NCI-H748 (cell line): Measurements from ENCODE around the gene RXFP1.

Experiments used
- DNase-seq: peaks from one replicate; lab custom pipeline; 2025; ENCODE audit not compliant: unreplicated experiment; lab: John Stamatoyannopoulos, UW

Gene RXFP1

DNA sequence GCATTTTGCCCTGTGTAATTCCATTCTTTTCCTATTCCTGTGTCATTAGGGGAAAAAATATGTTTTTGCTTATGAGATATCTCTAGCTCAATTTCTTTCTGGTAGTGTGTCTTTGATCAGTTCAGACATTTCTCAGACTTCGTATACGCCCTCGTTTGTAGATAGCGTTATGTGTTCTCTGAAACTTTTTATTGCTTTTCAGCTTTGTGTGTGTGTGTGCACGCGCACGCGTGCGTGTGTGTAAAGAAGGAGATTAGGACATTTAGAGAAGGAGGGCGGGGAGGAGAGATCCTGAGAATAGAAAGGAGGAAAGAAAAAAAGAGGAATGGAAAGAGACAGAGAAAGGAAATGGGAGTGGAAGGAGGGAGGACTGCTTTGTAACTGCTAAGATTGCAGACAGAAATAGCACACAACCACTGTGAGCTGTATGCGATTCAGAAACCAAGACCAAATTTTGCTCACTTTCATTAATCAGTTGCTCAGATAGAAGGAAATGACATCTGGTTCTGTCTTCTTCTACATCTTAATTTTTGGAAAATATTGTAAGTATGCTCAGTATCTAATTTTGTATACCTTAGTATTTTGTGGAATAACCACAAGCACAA is at the start of gene RXFP1:
Gene RXFP1 (plus strand): TSS at position 399 of the 605 bp plus-strand sequence. CDS start 95 bp downstream, at position 494.
- DNase-seq: no peak

DNA sequence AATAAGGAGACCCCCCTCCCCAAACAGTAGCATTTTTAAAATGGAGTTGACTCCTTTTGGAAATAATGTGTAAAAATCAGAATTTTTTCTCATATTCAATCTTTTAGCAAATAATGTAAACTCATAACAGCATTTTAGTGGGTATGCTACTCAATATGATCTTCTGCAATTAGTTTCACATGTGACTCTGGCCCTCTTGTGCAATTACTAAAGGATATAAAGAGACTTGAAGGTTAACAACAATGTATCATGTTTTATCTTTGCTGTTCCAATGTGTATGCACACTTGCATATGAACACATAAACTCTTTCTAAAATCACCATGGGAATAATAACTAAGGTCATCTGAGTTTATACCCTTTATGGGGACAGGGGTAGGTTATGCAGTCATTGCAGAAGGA is 39.9 kb upstream of the RXFP1 start:
- no peak for DNase-seq

DNA sequence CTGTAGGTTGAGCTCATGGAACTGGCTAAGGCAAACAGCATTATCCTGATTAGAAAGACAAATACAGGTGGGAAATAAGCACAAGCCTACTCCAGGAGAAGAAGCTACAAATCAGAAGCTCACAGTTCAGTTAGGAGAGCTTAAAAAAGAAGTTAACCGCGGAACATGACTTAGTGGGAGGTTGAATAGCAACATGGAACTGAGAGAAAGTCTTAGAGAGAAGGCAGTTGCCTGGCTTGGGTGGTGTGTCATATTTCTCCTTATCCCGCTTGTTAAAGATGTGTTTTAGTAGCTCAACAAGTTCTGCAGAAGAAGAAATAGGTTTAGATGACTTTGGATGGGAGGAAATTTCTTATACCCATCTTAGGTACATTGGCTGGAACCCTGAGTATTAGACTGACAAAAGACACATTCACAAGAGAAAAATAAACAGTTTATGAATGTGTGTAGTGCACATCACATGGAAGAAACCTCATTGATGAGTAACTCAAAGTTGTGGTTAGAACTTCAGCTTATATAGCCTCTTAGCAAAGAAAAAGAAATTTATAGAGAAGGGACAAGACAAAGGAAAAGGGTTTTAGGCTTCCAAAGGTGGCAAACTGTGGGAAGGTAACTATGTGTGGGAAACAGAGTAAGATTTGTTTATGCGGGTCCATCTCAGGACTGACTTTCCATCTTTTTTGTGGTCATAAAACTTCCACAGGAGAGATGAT is 37.4 kb upstream of the RXFP1 start:
- DNase-seq: no peak

DNA sequence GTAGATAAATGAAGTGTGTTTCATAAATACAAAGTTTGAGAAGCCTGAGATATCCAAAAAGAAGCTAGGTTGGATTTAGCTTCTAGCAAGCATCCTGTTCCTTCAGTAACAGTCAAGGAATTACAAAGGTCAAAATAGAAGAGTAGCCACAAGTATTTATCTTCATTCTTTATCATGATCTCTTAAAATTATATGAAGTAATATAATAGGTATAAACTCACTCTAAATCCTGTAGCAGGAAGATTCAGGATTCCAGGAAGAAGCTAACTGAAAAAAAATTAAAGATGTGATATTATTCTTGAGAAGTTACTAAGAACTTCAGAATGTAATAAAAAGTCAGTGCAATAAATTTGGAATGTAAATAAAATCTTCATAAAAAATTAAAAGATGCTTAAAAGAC is 31.1 kb upstream of the RXFP1 start:
- no peak for DNase-seq

DNA sequence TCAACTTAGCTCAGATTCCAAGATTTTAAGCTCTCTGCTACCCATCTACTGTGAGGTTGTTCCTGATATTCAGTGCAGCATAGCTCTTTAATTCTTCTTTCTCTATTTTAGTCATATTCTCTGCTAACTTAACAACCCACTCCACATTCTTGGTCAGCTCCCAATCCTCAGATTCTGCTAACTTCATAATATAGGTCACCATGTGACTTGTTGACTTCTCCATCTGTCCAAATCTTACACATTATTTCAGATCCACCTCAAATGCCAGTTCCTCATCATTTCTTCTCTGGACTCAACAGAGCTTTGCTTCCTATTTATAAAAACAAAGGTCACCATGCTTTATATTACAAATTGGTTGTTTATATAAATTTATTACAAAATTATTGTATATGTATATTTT is 29.3 kb upstream of the RXFP1 start:
- no peak for DNase-seq

DNA sequence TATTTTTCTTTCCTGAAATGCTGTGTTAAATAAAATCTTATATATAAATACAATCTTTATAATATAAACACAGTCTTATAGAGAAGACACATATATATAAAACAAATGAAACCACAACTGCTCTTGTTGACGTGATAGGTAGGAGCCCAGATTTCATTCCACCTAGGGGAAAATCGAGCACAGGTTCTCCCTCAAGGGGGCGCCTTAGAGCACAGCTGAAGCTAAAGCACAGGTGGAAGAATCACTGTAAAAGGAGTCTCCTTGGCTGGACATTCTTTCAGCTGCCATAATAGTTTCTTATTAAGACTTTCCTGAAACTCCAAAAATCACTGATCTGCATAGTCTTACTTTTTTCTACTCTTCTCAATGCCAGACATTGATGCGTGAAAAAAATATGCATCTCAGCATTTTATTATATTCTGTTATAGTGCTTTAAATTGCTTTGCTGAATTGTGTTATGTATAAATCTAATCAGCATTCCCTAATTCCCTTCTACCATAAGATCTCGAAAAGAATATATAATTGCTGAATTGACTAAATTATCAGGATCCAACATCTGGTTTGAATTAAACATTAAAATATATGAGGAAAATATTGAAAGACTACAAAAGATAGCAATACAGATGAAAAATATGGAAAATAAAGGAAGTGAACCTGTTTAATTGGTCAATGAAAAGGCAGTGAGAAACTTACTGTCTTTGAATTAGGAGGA is 25.5 kb upstream of the RXFP1 start:
- peak; percentile 26 for DNase-seq

DNA sequence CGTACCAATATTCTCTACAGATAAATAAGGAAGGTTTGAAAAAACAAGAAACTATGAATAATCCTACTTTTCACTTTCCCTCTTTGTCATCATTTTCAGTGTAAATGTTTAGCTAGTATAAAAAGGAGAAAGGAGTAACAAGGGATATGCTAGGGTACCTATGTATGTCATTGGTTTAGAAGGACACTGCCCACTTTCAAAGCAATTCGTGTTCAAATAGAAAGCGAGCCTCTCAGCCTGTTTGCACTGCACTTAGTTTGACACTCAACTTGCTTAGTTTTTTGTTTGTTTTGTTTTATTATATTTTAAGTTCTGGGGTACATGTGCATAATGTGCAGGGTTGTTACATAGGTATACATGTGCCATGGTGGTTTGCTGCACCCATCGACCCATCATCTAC is 21.6 kb upstream of the RXFP1 start:
- DNase-seq: peak; percentile 4

DNA sequence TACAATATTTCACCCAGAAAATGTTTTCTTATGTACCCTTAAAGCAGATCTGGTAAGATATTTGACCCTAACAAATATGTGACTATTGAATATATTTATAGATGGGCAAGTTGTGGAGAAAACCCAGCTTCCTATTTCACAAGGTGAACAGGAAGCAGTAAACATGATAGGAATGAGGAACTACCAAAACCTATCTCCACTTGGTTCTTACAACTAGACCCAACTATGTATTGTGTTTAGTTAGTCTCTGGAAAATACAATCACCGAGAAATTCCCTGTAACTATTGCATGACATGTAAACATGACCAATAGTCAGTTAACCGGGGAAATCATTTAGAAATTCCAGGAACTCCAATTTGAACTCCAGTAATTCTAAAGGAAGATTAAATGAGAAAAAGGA is 8.4 kb upstream of the RXFP1 start:
- no peak for DNase-seq

DNA sequence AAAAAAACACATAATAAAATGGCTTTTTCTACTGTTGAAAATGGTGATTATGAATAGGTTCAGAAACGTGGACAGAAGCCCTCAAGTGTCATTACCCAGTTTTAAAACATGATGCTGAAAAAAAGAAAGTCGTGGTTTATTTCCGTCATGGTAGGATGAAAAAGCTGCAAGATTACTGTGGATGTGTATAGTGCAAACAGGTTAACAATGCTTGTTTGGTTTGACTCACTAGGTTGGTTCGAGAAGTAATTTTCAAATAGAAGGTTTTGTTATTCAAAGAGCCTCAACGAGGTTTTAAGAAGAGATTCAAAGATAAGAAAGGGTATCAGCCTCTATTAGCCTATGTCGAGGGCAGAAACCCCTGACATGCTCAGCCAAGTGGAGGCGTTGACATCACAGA is 2.5 kb upstream of the RXFP1 start:
- no peak for DNase-seq

DNA sequence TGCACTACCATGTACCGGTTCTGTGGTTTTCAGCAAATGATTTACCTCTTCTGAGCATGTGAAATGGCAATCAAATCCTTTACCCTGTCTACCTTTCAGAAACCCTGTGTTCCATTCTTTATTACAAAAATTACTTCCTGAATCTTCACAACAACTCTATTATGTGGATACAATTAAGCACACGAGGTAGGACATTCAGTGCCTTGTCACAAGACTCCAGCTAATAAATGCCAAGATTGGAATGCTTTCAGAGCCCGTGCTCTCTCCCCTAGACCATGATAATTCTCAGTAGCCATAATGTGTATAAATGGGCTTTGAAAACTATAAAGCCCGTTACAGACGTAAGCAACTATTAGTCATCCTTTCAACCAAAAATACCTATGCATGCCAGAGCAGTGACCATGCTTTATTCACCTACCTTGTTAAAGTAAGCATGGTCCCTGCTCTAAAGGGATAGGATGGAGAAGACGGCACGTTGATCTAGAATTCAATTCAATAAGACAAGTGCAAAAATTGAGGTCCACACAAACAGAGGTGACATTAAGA is 2.4 kb downstream of the RXFP1 start:
- no peak for DNase-seq

DNA sequence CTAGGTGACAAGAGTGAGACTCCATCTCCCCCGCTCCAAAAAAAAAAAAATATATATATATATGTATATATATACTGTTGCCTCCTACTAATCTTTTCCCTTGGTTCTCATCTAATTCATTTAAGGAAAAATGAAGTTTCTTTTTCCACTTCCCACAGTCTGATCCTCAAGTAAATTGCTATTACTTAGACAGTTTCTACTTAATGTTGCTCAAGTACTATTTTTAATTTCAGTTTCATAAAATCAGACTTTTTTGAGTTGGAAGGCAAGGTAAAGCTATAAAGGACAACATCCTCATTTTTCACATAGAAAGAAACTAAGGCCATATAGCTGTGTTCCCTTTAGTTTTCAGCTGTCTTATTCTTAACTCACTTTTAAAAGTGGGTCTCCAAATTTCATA is 5.8 kb downstream of the RXFP1 start:
- DNase-seq: no peak

DNA sequence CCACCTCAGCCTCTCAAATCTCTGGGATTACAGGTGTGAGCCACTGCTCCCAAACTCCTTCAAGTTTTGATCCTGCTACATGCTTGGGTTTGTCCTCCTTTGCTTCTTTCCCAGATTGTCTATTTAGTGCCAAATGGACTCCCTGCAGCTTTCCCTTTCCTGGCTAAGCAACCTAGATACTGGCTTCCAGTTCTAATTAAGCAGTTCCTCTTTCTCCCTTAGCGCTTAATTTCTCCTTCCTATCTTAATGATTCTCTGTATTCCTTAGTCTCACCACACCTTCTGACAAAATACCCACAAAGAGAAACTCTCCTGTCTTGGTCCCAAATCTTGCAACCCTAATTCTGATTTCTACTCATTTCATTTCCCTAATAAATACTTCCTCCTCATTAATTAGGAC is 7.8 kb downstream of the RXFP1 start:
- no peak for DNase-seq

DNA sequence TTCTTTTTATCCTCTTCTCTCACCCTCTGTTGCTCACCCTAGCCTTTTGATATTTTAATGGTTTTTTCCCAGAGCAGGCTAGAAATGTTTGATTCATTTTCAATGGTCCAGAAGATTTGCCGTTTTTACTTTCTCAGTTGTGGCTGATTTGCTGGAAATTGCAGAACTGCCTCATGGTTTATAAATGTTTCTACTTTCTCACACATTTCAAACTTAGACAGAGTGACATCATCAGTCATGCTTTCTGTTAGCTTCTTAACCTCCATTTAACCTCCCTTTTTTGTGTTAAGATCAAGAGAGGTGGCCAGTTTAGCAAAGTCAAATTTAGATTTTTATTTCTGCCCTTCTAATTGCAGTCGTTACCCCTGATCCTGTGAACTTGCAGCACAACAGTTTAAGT is 8.7 kb downstream of the RXFP1 start:
- DNase-seq: no peak

DNA sequence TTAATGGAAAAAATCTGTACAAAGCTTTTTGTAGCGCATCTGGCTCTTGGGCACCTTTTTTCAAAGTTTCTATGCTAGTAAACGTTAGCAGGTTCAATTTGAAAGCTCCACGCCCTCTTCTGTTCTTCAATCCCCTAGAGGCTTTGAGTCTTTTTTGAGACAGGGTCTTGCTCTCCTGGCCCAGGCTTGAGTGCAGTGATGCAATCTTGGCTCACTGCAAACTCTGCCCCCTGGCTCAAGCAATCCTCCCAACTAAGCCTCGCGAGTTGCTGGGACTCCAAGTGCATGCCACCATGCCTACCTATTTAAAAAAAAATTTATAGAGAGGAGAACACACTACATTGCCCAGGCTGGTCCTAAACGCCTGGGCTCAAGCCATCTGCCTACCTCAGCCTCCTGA is 9.2 kb downstream of the RXFP1 start:
- DNase-seq: no peak

DNA sequence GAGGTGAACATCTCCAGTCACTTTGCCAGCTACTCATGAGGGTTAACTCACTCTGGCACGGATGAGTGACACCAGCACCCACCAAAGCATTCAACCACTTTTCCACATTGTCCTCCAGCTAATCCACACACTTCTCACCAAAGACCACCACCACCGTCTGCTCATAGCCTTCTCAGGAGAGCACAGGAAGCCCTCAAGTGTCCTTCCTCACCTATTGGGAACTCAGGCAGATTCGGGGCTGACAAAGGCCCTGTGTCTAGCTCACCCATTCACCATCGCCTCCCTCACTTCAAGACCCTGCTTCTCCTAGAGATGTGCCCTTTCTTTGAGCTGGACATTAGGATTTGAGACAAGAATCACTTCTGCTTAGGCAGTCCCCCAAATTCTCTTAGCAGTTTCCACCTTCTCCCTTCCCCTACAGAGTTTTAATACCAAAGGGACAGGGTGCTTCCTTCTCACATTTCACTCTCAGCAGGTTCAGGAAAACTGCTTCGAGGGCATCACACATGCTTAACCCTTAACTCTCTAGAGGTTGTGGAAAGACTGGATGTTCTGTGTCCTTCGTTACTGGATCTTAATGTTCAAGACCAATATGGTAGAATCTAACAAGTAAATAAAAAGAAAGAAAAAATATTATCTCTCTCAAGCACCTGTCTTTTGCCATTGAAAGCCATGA is 11.0 kb downstream of the RXFP1 start:
- DNase-seq: no peak

DNA sequence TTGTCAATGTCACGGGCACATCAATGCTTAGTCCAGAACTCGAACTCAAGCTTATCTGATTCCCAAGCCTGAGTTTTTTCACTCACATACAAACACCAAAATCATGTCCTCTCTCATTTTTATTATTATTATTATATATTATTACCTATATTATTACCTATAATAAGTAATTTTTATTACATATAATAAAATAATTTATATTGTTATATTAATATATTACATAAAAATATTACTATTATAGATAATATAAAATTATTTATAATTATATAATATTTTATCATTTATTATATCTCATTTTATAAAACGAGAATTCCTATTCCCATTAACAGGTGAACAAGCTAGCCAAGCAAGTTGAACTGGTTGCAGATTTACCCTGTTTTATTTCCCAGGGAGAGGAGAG is 13.0 kb downstream of the RXFP1 start:
- no peak for DNase-seq

DNA sequence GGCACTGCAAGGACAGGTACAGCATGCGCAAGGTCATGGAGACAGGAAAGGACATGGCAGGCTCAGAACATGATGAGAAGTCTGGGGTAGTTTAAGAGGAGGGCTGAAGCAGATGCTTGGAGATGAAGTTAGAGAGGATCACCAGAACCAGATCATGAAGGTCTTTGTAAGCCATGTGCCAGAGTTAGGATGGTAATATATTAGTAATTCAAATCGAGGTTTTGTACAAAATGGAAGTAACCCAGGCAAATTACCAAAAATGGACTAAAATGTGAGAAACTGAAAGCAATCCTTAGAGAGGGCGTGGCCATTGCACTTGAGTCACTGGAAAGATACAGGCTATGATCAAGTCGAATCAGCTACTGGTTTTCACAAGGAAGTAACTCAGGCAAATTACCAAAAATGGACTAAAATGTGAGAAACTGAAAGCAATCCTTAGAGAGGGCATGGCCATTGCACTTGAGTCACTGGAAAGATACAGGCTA is 13.5 kb downstream of the RXFP1 start:
- no peak for DNase-seq

DNA sequence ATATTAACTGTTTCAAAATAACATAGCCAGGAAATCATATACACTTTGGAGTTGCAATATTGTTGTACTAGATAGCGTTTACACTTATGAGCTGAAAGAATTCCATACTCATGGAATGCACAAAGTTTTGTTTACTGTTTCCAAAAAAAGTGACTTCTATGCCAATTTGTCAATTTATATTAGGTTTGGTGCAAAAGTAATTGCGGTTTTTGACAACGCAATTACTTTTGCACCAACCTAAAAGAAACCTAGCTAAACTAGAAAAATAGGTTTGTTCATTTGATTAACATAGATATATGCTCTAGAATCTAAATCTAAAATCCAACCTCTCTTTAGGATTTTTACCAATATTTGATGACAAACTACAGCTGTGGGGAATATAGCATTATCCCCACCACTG is 15.2 kb downstream of the RXFP1 start:
- no peak for DNase-seq

DNA sequence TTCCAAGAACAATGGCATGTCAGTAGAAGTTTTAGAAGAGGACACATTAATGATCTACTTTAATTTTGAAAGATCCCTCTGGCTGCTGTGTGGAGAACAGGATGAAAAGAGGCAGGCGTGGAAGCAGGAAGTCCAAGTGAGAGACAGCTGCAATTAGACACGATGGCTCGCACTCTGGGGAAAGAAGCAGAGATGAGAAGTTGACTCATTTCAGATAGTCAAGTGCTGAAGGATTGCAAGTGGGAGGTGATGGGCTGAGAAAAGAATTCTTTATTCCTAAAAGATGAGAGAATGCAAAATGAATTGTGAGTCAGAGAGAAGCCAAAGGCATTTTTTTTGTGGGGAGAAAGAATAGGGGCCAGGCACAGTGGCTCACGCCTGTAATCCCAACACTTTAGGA is 16.5 kb downstream of the RXFP1 start:
- no peak for DNase-seq

DNA sequence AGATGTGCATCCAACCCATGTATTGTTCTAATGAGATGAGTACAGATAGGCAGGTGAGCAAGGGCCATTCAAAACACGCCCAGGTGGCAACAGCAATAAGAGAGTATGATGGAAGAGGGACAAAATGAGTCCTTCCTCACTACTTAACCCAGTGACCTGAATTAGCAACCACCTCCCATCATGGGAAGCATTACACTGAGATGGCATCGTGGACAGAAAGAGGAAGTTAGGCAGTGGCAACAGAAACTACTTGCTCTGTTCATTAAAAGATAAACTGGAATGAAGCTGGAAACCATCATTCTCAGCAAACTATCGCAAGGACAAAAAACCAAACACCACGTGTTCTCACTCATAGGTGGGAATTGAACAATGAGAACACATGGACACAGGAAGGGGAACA is 17.2 kb downstream of the RXFP1 start:
- no peak for DNase-seq

DNA sequence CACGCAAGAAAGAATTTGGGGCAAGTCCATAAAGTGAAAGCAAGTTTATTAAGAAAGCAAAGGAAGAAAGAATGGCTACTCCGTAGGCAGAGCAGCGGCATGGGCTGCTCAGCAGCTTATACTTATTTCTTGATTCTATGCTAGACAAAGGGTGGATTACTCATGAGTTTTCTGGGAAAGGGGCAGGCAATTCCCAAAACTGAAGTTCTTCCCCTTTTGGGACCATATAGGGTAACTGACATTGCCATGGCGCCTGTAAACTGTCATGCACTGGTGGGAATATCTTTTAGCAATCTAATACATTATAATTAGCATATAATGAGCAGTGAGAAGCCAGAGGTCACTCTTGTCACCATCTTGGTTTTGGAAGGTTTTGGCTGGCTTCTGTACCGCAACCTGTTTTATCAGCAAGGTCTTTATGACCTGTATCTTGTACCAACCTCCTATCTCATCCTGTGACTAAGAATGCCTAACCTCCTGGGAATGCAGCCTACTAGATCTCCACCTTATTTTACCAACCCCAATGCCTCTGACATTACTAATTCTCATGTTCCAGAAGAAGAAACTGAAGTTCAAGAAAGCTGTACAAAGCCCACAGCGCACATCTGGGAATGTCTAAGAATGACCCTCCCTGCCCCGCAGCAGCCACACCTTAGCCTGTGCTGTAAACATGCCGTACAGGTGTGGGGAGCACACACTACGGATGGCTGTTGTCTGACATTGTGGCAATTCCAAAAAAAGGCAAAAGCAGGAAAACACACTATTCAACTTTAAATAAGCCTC is 18.6 kb downstream of the RXFP1 start:
- no peak for DNase-seq
